ENCODE data around the gene PLEKHD1.

GRCh38 chr14:69500736-69501135, 16.2 kb downstream of the PLEKHD1 start:
- TF ChIP-seq, protein P1, sequence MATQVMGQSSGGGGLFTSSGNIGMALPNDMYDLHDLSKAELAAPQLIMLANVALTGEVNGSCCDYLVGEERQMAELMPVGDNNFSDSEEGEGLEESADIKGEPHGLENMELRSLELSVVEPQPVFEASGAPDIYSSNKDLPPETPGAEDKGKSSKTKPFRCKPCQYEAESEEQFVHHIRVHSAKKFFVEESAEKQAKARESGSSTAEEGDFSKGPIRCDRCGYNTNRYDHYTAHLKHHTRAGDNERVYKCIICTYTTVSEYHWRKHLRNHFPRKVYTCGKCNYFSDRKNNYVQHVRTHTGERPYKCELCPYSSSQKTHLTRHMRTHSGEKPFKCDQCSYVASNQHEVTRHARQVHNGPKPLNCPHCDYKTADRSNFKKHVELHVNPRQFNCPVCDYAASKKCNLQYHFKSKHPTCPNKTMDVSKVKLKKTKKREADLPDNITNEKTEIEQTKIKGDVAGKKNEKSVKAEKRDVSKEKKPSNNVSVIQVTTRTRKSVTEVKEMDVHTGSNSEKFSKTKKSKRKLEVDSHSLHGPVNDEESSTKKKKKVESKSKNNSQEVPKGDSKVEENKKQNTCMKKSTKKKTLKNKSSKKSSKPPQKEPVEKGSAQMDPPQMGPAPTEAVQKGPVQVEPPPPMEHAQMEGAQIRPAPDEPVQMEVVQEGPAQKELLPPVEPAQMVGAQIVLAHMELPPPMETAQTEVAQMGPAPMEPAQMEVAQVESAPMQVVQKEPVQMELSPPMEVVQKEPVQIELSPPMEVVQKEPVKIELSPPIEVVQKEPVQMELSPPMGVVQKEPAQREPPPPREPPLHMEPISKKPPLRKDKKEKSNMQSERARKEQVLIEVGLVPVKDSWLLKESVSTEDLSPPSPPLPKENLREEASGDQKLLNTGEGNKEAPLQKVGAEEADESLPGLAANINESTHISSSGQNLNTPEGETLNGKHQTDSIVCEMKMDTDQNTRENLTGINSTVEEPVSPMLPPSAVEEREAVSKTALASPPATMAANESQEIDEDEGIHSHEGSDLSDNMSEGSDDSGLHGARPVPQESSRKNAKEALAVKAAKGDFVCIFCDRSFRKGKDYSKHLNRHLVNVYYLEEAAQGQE (IDR thresholded peaks at IDR 0.05; ENCODE audit: low read depth) = no peak
- TF ChIP-seq MAX (IDR thresholded peaks at IDR 0.05) (no peak), TCF12 (IDR thresholded peaks at IDR 0.05; ENCODE audit: low read depth) (no peak), TAF1 (IDR thresholded peaks at IDR 0.05; ENCODE audit: low read depth) (no peak), TEAD4 (IDR thresholded peaks at IDR 0.05) (no peak), ZBTB7A (IDR thresholded peaks at IDR 0.05; ENCODE audit: low read depth) (no peak), CEBPB (IDR thresholded peaks at IDR 0.05) (no peak), EP300 (IDR thresholded peaks at IDR 0.05; ENCODE audit: borderline replicate concordance) (no peak), CREB1 (IDR thresholded peaks at IDR 0.05; ENCODE audit: low read depth) (no peak), YY1 (IDR thresholded peaks at IDR 0.05; ENCODE audit: low read depth) (no peak)
